Measurements from ENCODE around the gene NLRC4.

DNA sequence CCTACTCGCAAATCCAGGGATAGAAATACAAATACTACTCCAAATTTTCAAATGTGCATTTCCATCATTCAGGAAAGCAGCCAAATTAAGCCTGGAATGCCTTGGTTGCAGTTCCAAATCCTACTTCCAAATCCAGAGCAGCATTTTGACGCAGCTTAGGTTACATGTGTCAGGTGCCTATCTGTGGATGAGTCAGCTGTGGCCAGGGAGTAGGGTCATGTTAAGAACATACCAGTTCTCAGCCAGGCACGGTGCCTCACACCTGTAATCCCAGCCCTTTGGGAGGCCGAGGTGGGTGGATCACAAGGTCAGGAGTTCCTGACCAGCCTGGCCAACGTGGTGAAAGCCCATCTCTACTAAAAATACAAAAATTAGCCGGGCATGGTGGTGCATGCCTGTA is 82.0 kb downstream of the NLRC4 start:
- TF ChIP-seq MAFK (IDR thresholded peaks at IDR 0.05; ENCODE audit: low read depth, low read length) (no peak), MXI1 (IDR thresholded peaks at IDR 0.05; ENCODE audit: borderline replicate concordance, low read depth, low read length) (no peak), POLR2A (IDR thresholded peaks at IDR 0.05; ENCODE audit: low read depth, low read length) (no peak), SMC3 (IDR thresholded peaks at IDR 0.05; ENCODE audit: low read depth, low read length) (no peak), NFE2L2 (IDR thresholded peaks at IDR 0.05; ENCODE audit: low read depth, low read length) (no peak), CEBPB (IDR thresholded peaks at IDR 0.05; ENCODE audit: low read depth, low read length) (no peak), RFX5 (IDR thresholded peaks at IDR 0.05; ENCODE audit: low read depth, low read length) (no peak), CHD1 (IDR thresholded peaks at IDR 0.05; ENCODE audit: low read depth, low read length) (no peak)
- TF ChIP-seq, protein P1, sequence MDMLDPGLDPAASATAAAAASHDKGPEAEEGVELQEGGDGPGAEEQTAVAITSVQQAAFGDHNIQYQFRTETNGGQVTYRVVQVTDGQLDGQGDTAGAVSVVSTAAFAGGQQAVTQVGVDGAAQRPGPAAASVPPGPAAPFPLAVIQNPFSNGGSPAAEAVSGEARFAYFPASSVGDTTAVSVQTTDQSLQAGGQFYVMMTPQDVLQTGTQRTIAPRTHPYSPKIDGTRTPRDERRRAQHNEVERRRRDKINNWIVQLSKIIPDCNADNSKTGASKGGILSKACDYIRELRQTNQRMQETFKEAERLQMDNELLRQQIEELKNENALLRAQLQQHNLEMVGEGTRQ (IDR thresholded peaks at IDR 0.05; ENCODE audit: low read depth, low read length) = no peak
- TF ChIP-seq, protein P2, sequence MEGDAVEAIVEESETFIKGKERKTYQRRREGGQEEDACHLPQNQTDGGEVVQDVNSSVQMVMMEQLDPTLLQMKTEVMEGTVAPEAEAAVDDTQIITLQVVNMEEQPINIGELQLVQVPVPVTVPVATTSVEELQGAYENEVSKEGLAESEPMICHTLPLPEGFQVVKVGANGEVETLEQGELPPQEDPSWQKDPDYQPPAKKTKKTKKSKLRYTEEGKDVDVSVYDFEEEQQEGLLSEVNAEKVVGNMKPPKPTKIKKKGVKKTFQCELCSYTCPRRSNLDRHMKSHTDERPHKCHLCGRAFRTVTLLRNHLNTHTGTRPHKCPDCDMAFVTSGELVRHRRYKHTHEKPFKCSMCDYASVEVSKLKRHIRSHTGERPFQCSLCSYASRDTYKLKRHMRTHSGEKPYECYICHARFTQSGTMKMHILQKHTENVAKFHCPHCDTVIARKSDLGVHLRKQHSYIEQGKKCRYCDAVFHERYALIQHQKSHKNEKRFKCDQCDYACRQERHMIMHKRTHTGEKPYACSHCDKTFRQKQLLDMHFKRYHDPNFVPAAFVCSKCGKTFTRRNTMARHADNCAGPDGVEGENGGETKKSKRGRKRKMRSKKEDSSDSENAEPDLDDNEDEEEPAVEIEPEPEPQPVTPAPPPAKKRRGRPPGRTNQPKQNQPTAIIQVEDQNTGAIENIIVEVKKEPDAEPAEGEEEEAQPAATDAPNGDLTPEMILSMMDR (conservative IDR thresholded peaks at IDR 0.05; ENCODE audit: low read depth, low read length) = no peak
- TF ChIP-seq, protein P3, sequence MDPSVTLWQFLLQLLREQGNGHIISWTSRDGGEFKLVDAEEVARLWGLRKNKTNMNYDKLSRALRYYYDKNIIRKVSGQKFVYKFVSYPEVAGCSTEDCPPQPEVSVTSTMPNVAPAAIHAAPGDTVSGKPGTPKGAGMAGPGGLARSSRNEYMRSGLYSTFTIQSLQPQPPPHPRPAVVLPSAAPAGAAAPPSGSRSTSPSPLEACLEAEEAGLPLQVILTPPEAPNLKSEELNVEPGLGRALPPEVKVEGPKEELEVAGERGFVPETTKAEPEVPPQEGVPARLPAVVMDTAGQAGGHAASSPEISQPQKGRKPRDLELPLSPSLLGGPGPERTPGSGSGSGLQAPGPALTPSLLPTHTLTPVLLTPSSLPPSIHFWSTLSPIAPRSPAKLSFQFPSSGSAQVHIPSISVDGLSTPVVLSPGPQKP (IDR thresholded peaks at IDR 0.05; ENCODE audit: borderline replicate concordance, low read depth, low read length) = no peak
